HG02763 (cell line): Measurements from ENCODE around the gene ZIC2.

ENCODE experiments used
- ATAC-seq: cut with Tn5 transposase; IDR thresholded peaks from one replicate; pipeline ENCODE4 v1.9.1; 2021; ENCODE audit warnings: mild to moderate bottlenecking, moderate library complexity; ENCODE audit not compliant: unreplicated experiment

Gene ZIC2

GRCh38 chr13:99985241-99985874, 3.8 kb downstream of the ZIC2 start:
- no peak for ATAC-seq

GRCh38 chr13:99985886-99986527, 4.4 kb downstream of the ZIC2 start:
- no peak for ATAC-seq

DNA sequence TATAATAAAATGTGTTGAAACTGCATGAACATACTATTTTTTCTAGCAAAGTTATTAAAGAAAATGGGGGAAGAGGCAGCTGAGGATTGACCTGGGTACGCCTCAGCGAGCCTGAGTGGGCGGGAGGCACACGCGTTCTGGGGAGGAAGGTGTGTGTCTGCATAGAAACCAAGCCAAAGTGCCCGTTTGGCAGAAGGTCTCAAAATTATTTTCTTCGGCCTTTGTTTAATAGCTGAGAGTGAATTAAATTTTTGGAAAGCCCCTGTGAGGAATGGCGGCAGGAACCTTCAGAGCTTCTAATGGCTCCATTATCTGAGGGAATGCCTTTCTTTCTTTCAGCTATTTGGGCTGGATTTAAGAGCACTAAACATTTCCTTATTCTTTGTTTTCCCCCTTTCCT, 5.2 kb downstream of the ZIC2 start:
- ATAC-seq, result no peak

DNA sequence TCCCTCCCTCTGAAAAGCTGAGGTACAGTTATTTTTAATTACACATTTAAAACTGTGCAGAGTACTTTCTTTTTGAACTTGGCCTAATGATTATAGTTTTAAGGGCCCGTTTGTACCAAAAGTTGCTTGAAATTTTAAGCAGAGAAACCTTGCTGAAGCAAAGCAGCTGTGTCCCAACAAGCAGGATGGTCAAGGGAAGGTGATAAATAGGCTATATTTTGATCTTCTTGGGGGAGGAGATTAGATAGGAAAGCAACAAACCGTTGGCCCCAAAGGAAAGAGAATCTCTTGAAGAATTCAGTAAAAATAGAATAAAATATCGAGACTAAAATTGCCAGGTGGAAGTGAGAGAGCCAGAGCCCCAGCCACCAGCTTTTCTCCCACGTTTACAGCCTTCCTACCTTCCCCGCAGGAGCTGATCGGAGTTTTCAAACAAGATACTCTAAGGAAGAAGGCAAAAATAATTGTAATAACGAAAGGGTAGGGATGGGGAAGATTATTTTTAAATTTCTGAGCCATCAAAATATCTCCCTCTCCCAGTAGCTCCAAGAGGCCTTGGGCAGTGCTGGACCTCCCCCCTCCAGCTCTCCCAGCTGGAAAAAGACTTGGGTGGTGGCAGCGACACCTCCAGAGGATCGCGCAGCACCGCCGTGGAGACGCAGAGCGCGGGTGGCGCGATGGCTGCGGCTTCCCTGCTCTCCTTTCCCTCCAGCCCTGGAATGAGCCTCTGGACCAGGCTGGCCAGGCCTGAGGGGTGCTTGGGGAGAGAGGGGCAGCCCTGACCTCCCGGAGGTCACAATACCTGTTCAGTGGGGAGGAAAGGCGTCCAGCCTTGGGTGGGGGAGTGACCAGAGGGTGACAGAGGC, 5.8 kb downstream of the ZIC2 start:
- ATAC-seq, result no peak

DNA sequence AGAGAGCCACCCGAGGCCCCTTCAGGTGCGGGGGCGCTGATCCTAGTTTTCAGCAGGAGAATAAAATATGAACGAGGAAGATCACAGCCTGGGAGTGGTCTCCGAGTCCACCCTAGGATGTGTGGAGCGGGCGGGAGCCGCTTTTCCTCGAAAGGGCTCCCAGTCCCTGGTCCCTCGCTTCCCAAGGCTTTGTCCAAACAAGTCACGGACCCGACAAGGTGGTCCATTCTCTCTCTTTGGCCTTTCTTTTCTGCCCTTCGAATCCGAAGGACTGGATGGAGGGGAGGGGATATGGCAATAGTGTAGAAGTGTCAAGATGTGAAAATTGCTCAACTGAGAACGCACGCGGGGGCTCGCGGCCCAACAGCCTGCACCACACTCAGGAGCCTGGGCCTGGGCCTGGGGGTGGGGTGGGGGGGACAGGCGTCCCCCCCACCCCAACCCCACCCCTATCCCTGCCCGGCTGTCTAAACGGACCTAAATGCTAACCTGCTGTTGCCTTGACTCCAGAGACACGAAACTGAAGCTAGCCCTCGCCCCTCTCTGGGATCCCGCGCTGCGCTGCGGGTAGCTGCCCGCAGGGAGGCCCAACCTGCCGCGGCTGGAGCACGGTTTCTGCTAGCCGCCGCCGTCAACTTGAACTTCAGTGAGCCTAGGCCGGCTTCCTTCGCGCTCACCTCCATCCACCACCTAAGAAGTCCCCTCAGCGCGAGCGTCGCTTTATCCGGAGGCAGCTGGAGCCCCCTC, 7.1 kb downstream of the ZIC2 start:
- ATAC-seq, result no peak

DNA sequence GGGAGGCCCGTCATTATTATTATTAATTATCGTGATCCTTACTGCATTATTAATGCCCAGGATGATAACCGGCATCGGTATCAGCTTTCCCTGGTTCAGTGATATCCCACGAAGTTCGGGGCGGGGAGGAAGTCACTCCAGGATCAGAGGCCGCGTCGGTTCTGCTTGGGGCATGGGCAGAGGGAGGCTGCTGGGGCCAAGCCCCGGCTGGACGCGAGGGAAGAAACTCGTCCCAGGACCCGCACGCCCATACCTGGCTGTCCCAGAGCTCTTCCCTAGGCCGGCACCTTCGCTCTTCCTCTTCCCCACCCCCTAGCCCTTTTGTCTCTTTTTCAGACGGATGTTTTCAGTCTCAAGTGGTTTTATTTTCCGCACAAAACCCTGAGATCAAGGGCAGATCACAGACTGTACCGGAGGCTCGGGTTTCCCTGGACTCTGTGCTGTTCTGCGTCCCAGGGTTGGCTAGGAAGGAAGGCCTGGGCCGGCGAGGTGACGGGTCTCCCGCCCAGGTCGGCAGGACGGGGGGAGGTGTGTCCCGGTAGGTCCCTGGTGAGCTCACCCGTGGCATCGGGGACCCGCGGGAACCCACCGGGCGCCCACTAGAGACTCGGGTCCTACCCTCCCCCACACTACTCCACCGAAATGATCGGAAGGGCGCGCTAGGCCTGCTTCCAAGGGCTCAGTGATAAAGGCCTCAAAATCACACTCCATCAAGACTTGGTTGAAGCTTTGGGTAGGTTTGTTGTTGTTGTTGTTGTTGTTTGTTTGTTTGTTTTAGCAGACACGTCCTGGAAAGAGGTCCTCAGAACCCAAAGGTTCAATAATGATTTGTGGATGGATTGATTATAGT, 7.9 kb downstream of the ZIC2 start:
- no peak for ATAC-seq

DNA sequence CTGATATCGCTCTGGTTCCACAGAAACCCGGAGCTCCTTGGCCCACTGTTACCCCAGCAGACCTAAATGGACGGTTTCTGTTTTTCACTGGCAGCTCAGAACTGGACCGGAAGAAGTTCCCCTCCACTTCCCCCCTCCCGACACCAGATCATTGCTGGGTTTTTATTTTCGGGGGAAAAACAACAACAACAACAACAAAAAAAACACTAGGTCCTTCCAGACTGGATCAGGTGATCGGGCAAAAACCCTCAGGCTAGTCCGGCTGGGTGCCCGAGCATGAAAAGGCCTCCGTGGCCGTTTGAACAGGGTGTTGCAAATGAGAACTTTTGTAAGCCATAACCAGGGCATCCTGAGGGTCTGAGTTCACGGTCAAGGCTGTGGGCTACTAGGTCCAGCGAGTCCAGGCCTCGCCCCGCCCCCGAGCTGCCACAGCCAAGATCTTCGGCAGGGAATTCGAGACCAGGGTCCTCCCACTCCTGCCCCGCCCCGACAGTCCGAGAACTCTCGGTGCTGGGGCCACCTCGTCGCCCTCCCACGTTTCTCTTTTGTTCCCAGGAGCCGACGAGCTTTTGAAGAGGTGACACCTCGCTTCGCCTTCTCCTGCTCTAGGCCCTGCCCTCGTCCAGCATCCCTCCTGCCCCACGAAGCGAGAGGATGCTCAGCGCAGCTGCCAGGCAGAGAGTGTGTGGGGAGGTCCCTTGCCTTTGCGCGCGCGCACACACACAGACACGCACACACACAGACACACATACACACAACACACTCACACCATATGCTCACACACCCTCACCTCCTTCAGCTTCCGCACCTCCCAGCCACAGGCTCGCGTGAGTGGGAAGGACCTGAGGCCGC, 8.8 kb downstream of the ZIC2 start:
- ATAC-seq, result no peak

- no peak for ATAC-seq
Measured at GRCh38 chr13:99991013-99991827, 9.6 kb downstream of the ZIC2 start.

GRCh38 chr13:99991828-99992775, 10.5 kb downstream of the ZIC2 start:
- no peak for ATAC-seq

GRCh38 chr13:99992949-99993351, 11.4 kb downstream of the ZIC2 start:
- ATAC-seq, result no peak

DNA sequence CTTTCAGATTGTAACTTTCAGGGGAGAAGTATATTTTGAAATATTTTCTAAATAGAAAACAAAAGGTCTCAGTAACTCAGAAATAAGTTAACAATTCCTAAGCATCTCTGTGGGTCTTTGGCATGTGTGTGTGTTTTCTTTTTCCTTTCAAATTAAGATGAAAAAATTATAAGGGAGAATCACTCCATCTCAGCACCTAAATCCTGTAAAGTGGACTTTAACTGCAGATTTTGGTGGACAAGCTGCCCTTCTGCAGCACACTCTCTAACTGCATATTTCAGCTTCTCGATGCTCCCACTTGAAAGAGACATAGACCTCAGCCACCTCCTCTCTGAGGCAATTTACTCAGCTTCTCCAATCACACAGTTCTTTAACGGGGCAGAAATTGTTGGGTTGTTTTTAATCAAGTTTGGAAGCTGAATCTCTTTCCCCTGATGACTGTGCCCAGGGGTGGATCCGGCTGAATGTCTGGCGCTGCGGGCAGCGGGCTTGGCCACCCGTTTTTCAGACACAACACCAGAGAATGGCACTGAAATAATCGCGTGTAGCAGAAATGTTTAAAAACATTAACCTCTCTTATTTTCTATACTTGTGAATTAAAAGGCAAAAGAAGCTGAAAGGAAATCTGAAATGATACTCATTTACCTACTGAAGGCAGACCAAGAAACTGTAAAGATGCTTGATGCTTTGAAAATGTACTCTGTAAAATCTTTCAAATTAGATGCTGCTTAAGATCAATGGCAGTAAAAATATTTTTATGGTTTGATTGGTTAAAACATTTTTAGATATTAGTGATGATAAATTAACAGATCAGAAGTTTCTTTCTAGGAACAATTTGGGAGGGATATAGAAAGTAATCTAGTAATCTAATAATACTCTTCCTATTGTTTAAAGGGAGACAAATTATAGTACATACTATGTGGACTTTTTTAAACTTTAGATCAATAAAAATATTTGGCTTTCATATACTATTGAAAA, 12.4 kb downstream of the ZIC2 start:
- ATAC-seq, result no peak

GRCh38 chr13:99994638-99995020, 13.0 kb downstream of the ZIC2 start:
- ATAC-seq, result no peak

GRCh38 chr13:99995104-99995588, 13.6 kb downstream of the ZIC2 start:
- ATAC-seq, result no peak

- ATAC-seq, result no peak
Measured at GRCh38 chr13:99995589-99996380, 14.2 kb downstream of the ZIC2 start.

- ATAC-seq, result no peak
Measured at GRCh38 chr13:99996381-99996973, 14.9 kb downstream of the ZIC2 start.
